HG02970 (cell line): ENCODE data around the gene NSG1.

Source experiments
- ATAC-seq: cut with Tn5 transposase; IDR thresholded peaks from one replicate; pipeline ENCODE4 v1.9.1; 2021; ENCODE audit warnings: mild to moderate bottlenecking, moderate library complexity, moderate number of reproducible peaks; ENCODE audit not compliant: unreplicated experiment, low FRiP score

Gene NSG1

GRCh38 chr4:4395371-4395770 is 8.5 kb downstream of the NSG1 start:
- ATAC-seq = no peak

GRCh38 chr4:4395849-4396627 is 9.1 kb downstream of the NSG1 start:
- no peak for ATAC-seq

- ATAC-seq = no peak
Observed at GRCh38 chr4:4396628-4397440, 9.9 kb downstream of the NSG1 start.

- no peak for ATAC-seq
Observed at GRCh38 chr4:4397441-4397819, 10.5 kb downstream of the NSG1 start.

GRCh38 chr4:4398430-4398829 is 11.5 kb downstream of the NSG1 start:
- no peak for ATAC-seq

- ATAC-seq = no peak
Observed at GRCh38 chr4:4401036-4401435, 14.1 kb downstream of the NSG1 start.

GRCh38 chr4:4402966-4403365 is 16.1 kb downstream of the NSG1 start:
- no peak for ATAC-seq

- no peak for ATAC-seq
Observed at GRCh38 chr4:4405358-4405962, 18.6 kb downstream of the NSG1 start.

- no peak for ATAC-seq
Observed at GRCh38 chr4:4406455-4407298, 19.8 kb downstream of the NSG1 start.

GRCh38 chr4:4407299-4408131 is 20.6 kb downstream of the NSG1 start:
- no peak for ATAC-seq

GRCh38 chr4:4408132-4408523 is 21.2 kb downstream of the NSG1 start:
- no peak for ATAC-seq

- no peak for ATAC-seq
Observed at GRCh38 chr4:4408576-4409335, 21.9 kb downstream of the NSG1 start.

GRCh38 chr4:4409416-4410115 is 22.7 kb downstream of the NSG1 start:
- ATAC-seq = no peak

GRCh38 chr4:4410271-4410670 is 23.4 kb downstream of the NSG1 start:
- ATAC-seq = no peak

GRCh38 chr4:4411906-4412305 is 25.0 kb downstream of the NSG1 start:
- ATAC-seq = no peak

- ATAC-seq = no peak
Observed at GRCh38 chr4:4412641-4413372, 25.9 kb downstream of the NSG1 start.

- ATAC-seq = no peak
Observed at GRCh38 chr4:4413373-4413725, 26.4 kb downstream of the NSG1 start.

GRCh38 chr4:4413806-4414205 is 26.9 kb downstream of the NSG1 start:
- ATAC-seq = no peak
